H1 (cell line): ENCODE data around the gene TSSK6. TPM values are rescaled to one million over a fixed set of nuclear protein-coding genes. Genes with fewer than 3 reads are reported as not detected.

Experiments used
- CTCF ChIA-PET: fragments of 300-600 bp; sonication (Branson Sonifier 250); formaldehyde crosslinking; loops from one replicate; lab custom pipeline; 2021; ENCODE audit not compliant: partially characterized antibody; lab: Charles Lee
- POLR2A ChIA-PET: fragments of 300-600 bp; sonication (Branson Sonifier 250); formaldehyde crosslinking; loops from one replicate; lab custom pipeline; 2021; ENCODE audit warnings: inconsistent platforms; ENCODE audit not compliant: partially characterized antibody; lab: Charles Lee
- DNase-seq, 2 experiments: peaks; one replicate each; pipeline versions ENCODE4 v3.0.0 to v3.0.0-alpha.2; 2010 to 2022; ENCODE audit warnings: low spot score in 2 of 2, low read depth in 1 of 2, mixed read lengths in 1 of 2
- FAIRE-seq: peaks from 2 replicates; lab custom pipeline; 2011; peaks lifted over from hg19 to GRCh38; lab: Jason Lieb, UNC
- H2AFZ ChIP-seq: 2 replicates; pipeline ENCODE4 v1.8.1; 2012; ENCODE audit warnings: low read length, inconsistent platforms
- H2AK5ac ChIP-seq: 2 replicates; pipeline ENCODE4 v1.6.1; 2013; ENCODE audit warnings: low read depth, low read length
- H2BK120ac ChIP-seq: replicated peaks from 2 replicates; pipeline ENCODE3; 2013; ENCODE audit warnings: low read depth, low read length, inconsistent platforms
- H2BK12ac ChIP-seq: 2 replicates; pipeline ENCODE4 v1.6.1; 2013; ENCODE audit warnings: low read depth, low read length
- H2BK15ac ChIP-seq: 2 replicates; pipeline ENCODE4 v1.6.1; 2013; ENCODE audit warnings: low read length
- H2BK20ac ChIP-seq: 2 replicates; pipeline ENCODE4 v1.6.1; 2013; ENCODE audit warnings: low read length
- H2BK5ac ChIP-seq: 2 replicates; pipeline ENCODE4 v1.6.1; 2013; ENCODE audit warnings: low read depth, low read length
- H3K14ac ChIP-seq: 2 replicates; pipeline ENCODE4 v1.6.1; 2013; ENCODE audit warnings: inconsistent platforms; ENCODE audit not compliant: insufficient read length
- H3K18ac ChIP-seq: 2 replicates; pipeline ENCODE4 v1.6.1; 2013; ENCODE audit warnings: low read length; ENCODE audit errors: extremely low read depth
- H3K23ac ChIP-seq: 2 replicates; pipeline ENCODE4 v1.6.1; 2013; ENCODE audit warnings: inconsistent platforms; ENCODE audit not compliant: insufficient read length
- H3K23me2 ChIP-seq: 2 replicates; pipeline ENCODE4 v1.6.1; 2013; ENCODE audit warnings: low read depth, low read length
- H3K27ac ChIP-seq: 2 replicates; pipeline ENCODE4 v1.6.1; 2011; ENCODE audit warnings: low read depth, low read length, inconsistent platforms
- H3K27me3 ChIP-seq, 4 experiments: replicated peaks in 1 of 4; 1 replicate in 1 of 4; 2 replicates in 3 of 4; pipeline versions ENCODE4 v1.6.1 to v1.8.1; 2011 to 2013; ENCODE audit warnings: low read length in 3 of 4, mild to moderate bottlenecking in 3 of 4, inconsistent platforms in 2 of 4, mixed read lengths in 2 of 4, moderate library complexity in 1 of 4; ENCODE audit not compliant: control insufficient read depth in 3 of 4, insufficient read depth in 3 of 4; ENCODE audit errors: extremely low read depth in 1 of 4
- H3K36me3 ChIP-seq, 4 experiments: 2 replicates each; pipeline versions ENCODE4 v1.6.1 to v1.8.1; 2011 to 2013; ENCODE audit warnings: mild to moderate bottlenecking in 4 of 4, low read length in 3 of 4, moderate library complexity in 2 of 4, control low read depth in 1 of 4, inconsistent platforms in 1 of 4; ENCODE audit not compliant: insufficient read depth in 4 of 4, control insufficient read depth in 2 of 4
- H3K4ac ChIP-seq: replicated peaks from 2 replicates; pipeline ENCODE3; 2013; ENCODE audit warnings: low read length, low read depth, mixed read lengths, inconsistent platforms; ENCODE audit not compliant: insufficient read length
- H3K4me1 ChIP-seq, 4 experiments: replicated peaks in 1 of 4; 1 replicate in 1 of 4; 2 replicates in 3 of 4; pipeline versions ENCODE4 v1.6.1 to v1.8.1; 2011 to 2013; ENCODE audit warnings: low read length in 3 of 4, inconsistent platforms in 2 of 4, mixed read lengths in 1 of 4; ENCODE audit not compliant: insufficient read depth in 4 of 4, control insufficient read depth in 3 of 4
- H3K4me2 ChIP-seq, 2 experiments: 2 replicates each; pipeline versions ENCODE4 v1.6.1 to v1.8.1; 2011 to 2013; ENCODE audit warnings: low read depth in 2 of 2, low read length in 2 of 2, control low read depth in 1 of 2, inconsistent platforms in 1 of 2, mild to moderate bottlenecking in 1 of 2; ENCODE audit not compliant: insufficient read depth in 1 of 2
- H3K4me3 ChIP-seq, 4 experiments: fragments of 200-600, 300-600 bp in 1 of 4; sonication (generic), shearing (Covaris generic), sonication (Bioruptor Twin) in 1 of 4; 2 replicates each; pipeline versions ENCODE4 v1.5.1 to v1.8.1; 2011 to 2016; ENCODE audit warnings: low read length in 4 of 4, low read depth in 3 of 4, control low read depth in 2 of 4, inconsistent platforms in 2 of 4, mild to moderate bottlenecking in 2 of 4, mixed read lengths in 1 of 4, moderate library complexity in 1 of 4; ENCODE audit not compliant: insufficient read depth in 2 of 4; ENCODE audit errors: extremely low read depth in 1 of 4
- H3K56ac ChIP-seq: replicated peaks from 2 replicates; pipeline ENCODE3; 2013; ENCODE audit warnings: low read depth, mild to moderate bottlenecking, mixed read lengths, low read length, inconsistent platforms; ENCODE audit not compliant: insufficient read length
- H3K79me1 ChIP-seq: 2 replicates; pipeline ENCODE4 v1.6.1; 2013; ENCODE audit warnings: low read depth, low read length, control low read depth
- H3K79me2 ChIP-seq, 2 experiments: 2 replicates each; pipeline versions ENCODE4 v1.6.1 to v1.8.1; 2012 to 2013; ENCODE audit warnings: low read length in 2 of 2, mild to moderate bottlenecking in 2 of 2, inconsistent platforms in 1 of 2; ENCODE audit not compliant: insufficient read depth in 2 of 2, control insufficient read depth in 1 of 2
- H3K9ac ChIP-seq, 4 experiments: replicated peaks in 1 of 4; 1 replicate in 1 of 4; 2 replicates in 3 of 4; pipeline versions ENCODE4 v1.6.1 to v1.8.1; 2011 to 2013; ENCODE audit warnings: low read depth in 3 of 4, low read length in 3 of 4, control low read depth in 2 of 4, mild to moderate bottlenecking in 2 of 4, moderate library complexity in 2 of 4, inconsistent platforms in 1 of 4; ENCODE audit errors: extremely low read depth in 1 of 4
- H3K9me3 ChIP-seq, 2 experiments: 2 replicates each; pipeline versions ENCODE4 v1.6.1 to v1.8.1; 2012 to 2013; ENCODE audit warnings: mild to moderate bottlenecking in 2 of 2, moderate library complexity in 2 of 2, control low read depth in 1 of 2, inconsistent platforms in 1 of 2, low read depth in 1 of 2, low read length in 1 of 2, mixed read lengths in 1 of 2; ENCODE audit not compliant: insufficient read depth in 2 of 2
- H4K20me1 ChIP-seq, 2 experiments: replicated peaks in 1 of 2; 2 replicates each; pipeline versions ENCODE3 to v1.8.1; 2011 to 2013; ENCODE audit warnings: inconsistent platforms in 2 of 2, low read length in 2 of 2, mild to moderate bottlenecking in 1 of 2; ENCODE audit not compliant: insufficient read depth in 2 of 2, control insufficient read depth in 1 of 2
- H4K5ac ChIP-seq: 2 replicates; pipeline ENCODE4 v1.6.1; 2013; ENCODE audit warnings: low read length, low read depth, mixed read lengths, inconsistent platforms; ENCODE audit not compliant: insufficient read length
- H4K8ac ChIP-seq: 2 replicates; pipeline ENCODE4 v1.8.0; 2013; ENCODE audit warnings: mild to moderate bottlenecking, moderate library complexity, low read length, inconsistent platforms; ENCODE audit not compliant: insufficient read depth; ENCODE audit errors: extremely low read depth
- H4K91ac ChIP-seq: replicated peaks from 2 replicates; pipeline ENCODE3; 2013; ENCODE audit warnings: low read length, mixed read lengths, inconsistent platforms; ENCODE audit not compliant: insufficient read length
- KDM4A ChIP-seq: IDR thresholded peaks from one replicate; pipeline ENCODE4 v1.7.1; 2012; ENCODE audit warnings: low read depth, mild to moderate bottlenecking, moderate library complexity, low read length, inconsistent platforms; ENCODE audit not compliant: severe bottlenecking
- RBBP5 ChIP-seq: IDR thresholded peaks from 2 replicates; pipeline ENCODE4 v1.7.1; 2012; ENCODE audit warnings: low read depth, mild to moderate bottlenecking, inconsistent platforms, low read length, moderate library complexity, borderline replicate concordance
- WGBS, 2 experiments: shearing (Covaris generic) in 1 of 2; methylation state at CpG; one replicate each; pipeline versions ENCODE4 v1.1.6 to v1.1.7; 2013 to 2015; ENCODE audit warnings: low lambda C conversion rate in 2 of 2, mixed read lengths in 2 of 2, inconsistent platforms in 1 of 2, low coverage in 1 of 2, missing lambda C conversion rate in 1 of 2; ENCODE audit not compliant: insufficient replicate concordance in 2 of 2, insufficient coverage in 1 of 2, insufficient read length in 1 of 2; ENCODE audit errors: extremely low coverage in 1 of 2, missing lambda C conversion rate in 1 of 2; 5-methylcytosine and 5-hydroxymethylcytosine counted together
- polyA plus RNA-seq, 7 experiments: library from polyadenylated mRNA; depleted of rRNA in 3 of 7; stranded (reverse) in 5 of 7; unstranded in 2 of 7; fragments of >200 nt in 5 of 7; fragments of 200-250 nt in 2 of 7; gene quantifications; 1 replicate in 5 of 7; 2 replicates in 1 of 7; 4 replicates in 1 of 7; pipeline versions ENCODE4 v1.2.1 to v1.2.3, GENCODE V29; 2011 to 2013; ENCODE audit warnings: missing spikeins in 2 of 7, mixed read lengths in 2 of 7
- total RNA-seq: library from RNA; stranded (reverse); fragmentation: NEBNext Ultra II Directional; extraction: Animal tissue kit (Norgen Biotek cat#: 25700); gene quantifications from 2 replicates; pipeline ENCODE4 v1.2.1, GENCODE V29; 2021

TSSK6 gene
- total and polyA plus RNA-seq, 2 of the 8 experiments (the other 6 are each of a cell fraction or from before 2014, with no cell fraction given) = 3.6 to 7.8 TPM

- Histone ChIP-seq H3K23me2 (peaks cover 9% of the 10 kb centered on the region; the same call in 1 of the 2 replicates), H3K56ac (no peak overlapping the region), H3K14ac (no peak overlapping the region), H3K79me1 (no peaks in the 10 kb centered on the region), H2BK12ac (no peak overlapping the region; the same call in 1 of the 2 replicates), H2BK20ac (no peak overlapping the region), H3K4me2 (peak overlapping the region in 1 of 2 experiments; percentile 52; a peak in 1 of 4 replicates), H2AK5ac (0 out of 2 replicates have a peak overlapping the region, but pooled peaks have one; percentile 39), H3K4me1 (peaks cover 0 to 8% (median 3%) of the 10 kb centered on the region in 4 experiments; a peak in 3 of 7 replicates), H3K4ac (no peak overlapping the region), H3K18ac (no peak overlapping the region), H3K79me2 (no peaks in the 10 kb centered on the region), H3K36me3 (no peaks in the 10 kb centered on the region), H2BK15ac (0 out of 2 replicates have a peak overlapping the region, but pooled peaks have one; percentile 81), H3K9ac (no peak overlapping the region), H4K20me1 (peaks cover 3 to 6% of the 10 kb centered on the region in 2 experiments), H2BK5ac (no peak overlapping the region)
- ChIA-PET POLR2A (interaction anchor here (1.3 kb wide), 1 partner anchor 9 kb away, joined by 3 read pairs; no protein-coding TSS in a partner anchor), CTCF (interaction anchor here (1.6 to 8.2 kb wide), 2 partner anchors 10 to 13 kb away, joined by 5 to 104 read pairs; no protein-coding TSS in a partner anchor)
- no peak for DNase-seq
- WGBS, 2 experiments = 78% methylated on average over 19 of the region's 19 CpGs; no CpG with 5 or more reads in 1 of the 2 experiments
- 0 out of 2 replicates have a peak, but pooled peaks have one; percentile 5 for TF ChIP-seq RBBP5
- no peak for TF ChIP-seq KDM4A
- TF ChIP-seq, all 59 proteins: peak for 1
- no peak overlapping the region for H4K91ac ChIP-seq
- H3K27me3 ChIP-seq = peaks cover 6 to 26% (median 20%) of the 10 kb centered on the region in 4 experiments
- no peak overlapping the region for H2AFZ ChIP-seq
- H4K8ac ChIP-seq = no peak overlapping the region; the same call in 1 of the 2 replicates
- peaks cover 0 to 4% of the 10 kb centered on the region in 2 experiments; a peak in 1 of 4 replicates for H3K9me3 ChIP-seq
- H4K5ac ChIP-seq = no peak overlapping the region
- no peak overlapping the region for H2BK120ac ChIP-seq
- no peak overlapping the region for H3K23ac ChIP-seq
- H3K4me3 ChIP-seq = no peak overlapping the region
- H3K27ac ChIP-seq = no peak overlapping the region
- FAIRE-seq = no peak
Observed at GRCh38 chr19:19539698-19540063, 24.3 kb upstream of the TSSK6 start.
